GM21381 (cell line): ENCODE results near the gene SLC46A1.

Experiments used
- ATAC-seq: cut with Tn5 transposase; IDR thresholded peaks from one replicate; pipeline ENCODE4 v1.9.1; 2021; ENCODE audit warnings: mild to moderate bottlenecking, moderate library complexity; ENCODE audit not compliant: unreplicated experiment

SLC46A1 gene

GRCh38 chr17:28385037-28385400, 21.0 kb downstream of the SLC46A1 start:
- ATAC-seq: no peak

- ATAC-seq: peak; percentile 66
Observed at GRCh38 chr17:28384281-28385036, 21.6 kb downstream of the SLC46A1 start.

GRCh38 chr17:28381141-28381825, 24.7 kb downstream of the SLC46A1 start:
- no peak for ATAC-seq

- no peak for ATAC-seq
Observed at GRCh38 chr17:28379814-28380801, 25.9 kb downstream of the SLC46A1 start.

GRCh38 chr17:28372945-28373274, 33.1 kb downstream of the SLC46A1 start:
- no peak for ATAC-seq

GRCh38 chr17:28372203-28372944, 33.6 kb downstream of the SLC46A1 start:
- no peak for ATAC-seq

GRCh38 chr17:28371245-28372202, 34.5 kb downstream of the SLC46A1 start, which contains the start of gene SARM1:
SARM1 (plus strand) TSS chr17:28371694; CDS start chr17:28372033, 339 bp downstream.
- ATAC-seq: peak; percentile 59

- no peak for ATAC-seq
Observed at GRCh38 chr17:28370744-28371103, 35.3 kb downstream of the SLC46A1 start.

- no peak for ATAC-seq
Observed at GRCh38 chr17:28370035-28370743, 35.8 kb downstream of the SLC46A1 start, which contains the start of gene VTN. VTN (minus strand) TSS chr17:28370307; CDS start chr17:28370203, 104 bp downstream.

GRCh38 chr17:28369684-28370034, 36.4 kb downstream of the SLC46A1 start:
- ATAC-seq: no peak

GRCh38 chr17:28368915-28369683, 36.9 kb downstream of the SLC46A1 start:
- no peak for ATAC-seq

- no peak for ATAC-seq
Observed at GRCh38 chr17:28368306-28368831, 37.6 kb downstream of the SLC46A1 start.

GRCh38 chr17:28367641-28368305, 38.2 kb downstream of the SLC46A1 start:
- ATAC-seq: no peak

GRCh38 chr17:28366605-28367004, 39.4 kb downstream of the SLC46A1 start:
- ATAC-seq: no peak

- ATAC-seq: no peak
Observed at GRCh38 chr17:28365487-28365886, 40.5 kb downstream of the SLC46A1 start.

- ATAC-seq: no peak
Observed at GRCh38 chr17:28364665-28365363, 41.2 kb downstream of the SLC46A1 start, which contains the start of gene SEBOX. SEBOX (minus strand) TSS chr17:28365199; CDS start chr17:28365151, 48 bp downstream.
